Hippocampal formation (tissue), 2 donors: ENCODE measurements around the gene TMEM150A.
"Not testable (repeated sequence)": the region's sequence is repeated elsewhere in the genome, so short reads cannot be mapped to it uniquely, and the experiment has no call there.

Source experiments
- DNase-seq, 2 donors: peaks; one replicate each; lab custom pipeline; 2025; lab: John Stamatoyannopoulos, UW

Gene TMEM150A

DNA sequence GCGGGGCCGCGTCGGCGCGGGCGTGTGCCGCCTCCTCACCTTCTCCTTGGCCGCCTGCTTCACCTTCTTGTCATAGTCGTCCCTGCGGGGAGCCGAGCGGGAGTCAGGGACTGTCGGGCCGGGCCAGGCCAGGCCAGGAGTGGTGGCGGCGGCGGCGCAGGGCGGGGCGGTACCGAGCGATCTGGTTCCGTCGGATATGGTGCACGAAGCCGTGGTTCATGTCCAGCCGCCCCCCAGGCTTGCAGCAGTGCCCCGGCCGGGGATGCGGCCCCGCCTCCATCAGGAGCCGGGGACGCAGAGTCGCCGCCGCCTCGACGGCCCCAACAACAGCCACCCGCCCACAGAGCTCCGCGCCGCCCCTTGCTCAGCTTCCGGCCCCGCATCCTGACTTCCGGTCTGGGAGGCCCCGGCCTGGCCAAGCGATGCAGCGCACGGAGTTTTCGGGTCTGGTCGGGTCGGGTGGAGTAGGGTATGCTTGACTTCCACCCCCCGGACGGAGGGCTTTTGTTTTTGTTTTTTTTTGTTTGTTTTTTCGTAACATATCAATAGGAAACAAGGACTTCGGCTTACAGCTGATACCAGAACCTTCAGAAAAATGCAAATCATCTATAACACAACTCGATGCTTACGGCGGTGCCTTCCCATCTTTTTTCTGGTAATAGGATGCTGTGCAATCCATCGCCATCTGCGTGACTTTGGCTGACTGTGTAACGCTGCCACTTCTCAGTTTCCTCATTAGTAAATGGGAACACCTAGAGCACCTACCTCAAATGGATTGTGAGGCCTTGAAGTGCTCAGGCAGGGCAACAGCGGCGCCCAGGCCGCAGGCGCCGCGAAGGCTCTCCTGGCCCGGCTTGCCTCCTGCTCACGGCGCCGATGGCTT is 9.4 kb upstream of the TMEM150A start, which contains the start of gene C2orf68:
Gene C2orf68 (minus strand): TSS at position 362 of the 883 bp plus-strand sequence. CDS start 82 bp downstream, at position 280.
- peak; percentile 67 to 90 for DNase-seq

- no peak for DNase-seq
These were observed 8.8 kb upstream of the TMEM150A start for GRCh38 chr2:85611217-85611704.

DNA sequence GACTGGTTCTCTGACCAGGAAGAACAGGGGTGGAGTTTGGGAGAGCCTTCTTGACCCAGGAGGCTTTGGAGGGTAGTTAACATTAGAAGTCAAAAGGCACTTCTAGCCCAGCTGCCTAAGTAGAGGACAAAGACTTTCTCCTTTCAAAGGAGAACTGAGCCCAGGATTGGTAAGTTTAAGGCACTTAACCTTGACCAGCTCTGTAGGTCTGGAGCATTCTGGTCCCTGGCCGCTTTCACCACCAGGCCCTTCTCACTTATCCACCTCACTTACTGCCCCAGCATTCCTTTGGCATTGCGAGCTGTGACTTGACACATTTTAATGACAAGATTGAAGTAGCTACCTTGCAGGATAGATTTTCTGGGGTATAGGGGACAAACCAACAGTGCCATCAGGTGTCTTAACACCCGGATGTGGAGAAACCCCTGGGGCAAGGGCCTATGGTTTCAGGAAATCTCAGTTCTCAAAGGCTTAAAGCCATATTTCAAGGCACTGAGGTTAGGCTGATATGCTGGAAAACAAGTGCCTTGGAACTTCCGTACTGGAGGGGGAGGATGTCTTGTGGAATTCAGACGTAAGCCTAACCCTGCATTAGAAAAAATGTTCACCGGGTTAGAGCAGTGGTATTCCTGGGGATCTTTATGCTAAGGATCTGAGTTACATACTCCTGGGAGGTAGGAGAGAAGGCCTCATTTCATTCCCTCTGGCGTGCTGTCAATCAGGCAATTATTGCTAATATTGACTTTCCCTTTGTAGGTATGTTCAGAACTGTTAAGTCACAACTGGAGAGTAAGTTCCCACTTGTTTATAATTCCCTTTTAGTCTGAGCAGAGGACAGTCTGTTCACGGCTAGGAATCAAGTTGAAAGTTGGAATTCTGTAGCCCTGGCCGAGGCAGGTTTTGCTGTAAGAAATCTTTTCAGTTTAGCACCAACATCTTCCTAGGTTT is 5.0 kb upstream of the TMEM150A start:
- DNase-seq, result no peak

DNA sequence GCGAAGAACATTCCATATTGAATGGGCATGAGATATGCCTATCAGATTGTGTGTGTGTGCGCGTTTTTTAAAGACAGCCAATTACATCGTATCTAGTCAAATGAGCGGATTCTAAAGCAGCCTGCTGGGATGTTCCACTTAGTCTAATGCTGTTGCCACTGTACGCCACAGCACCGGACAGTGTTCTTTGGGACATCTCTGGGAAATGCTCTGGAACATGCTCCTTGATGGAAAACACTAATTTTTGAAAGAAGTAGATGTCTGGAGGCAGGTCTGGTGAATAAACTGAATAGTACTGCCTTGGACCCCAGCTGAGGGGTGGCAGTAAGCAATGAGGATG is 3.6 kb upstream of the TMEM150A start:
- no peak for DNase-seq

DNA sequence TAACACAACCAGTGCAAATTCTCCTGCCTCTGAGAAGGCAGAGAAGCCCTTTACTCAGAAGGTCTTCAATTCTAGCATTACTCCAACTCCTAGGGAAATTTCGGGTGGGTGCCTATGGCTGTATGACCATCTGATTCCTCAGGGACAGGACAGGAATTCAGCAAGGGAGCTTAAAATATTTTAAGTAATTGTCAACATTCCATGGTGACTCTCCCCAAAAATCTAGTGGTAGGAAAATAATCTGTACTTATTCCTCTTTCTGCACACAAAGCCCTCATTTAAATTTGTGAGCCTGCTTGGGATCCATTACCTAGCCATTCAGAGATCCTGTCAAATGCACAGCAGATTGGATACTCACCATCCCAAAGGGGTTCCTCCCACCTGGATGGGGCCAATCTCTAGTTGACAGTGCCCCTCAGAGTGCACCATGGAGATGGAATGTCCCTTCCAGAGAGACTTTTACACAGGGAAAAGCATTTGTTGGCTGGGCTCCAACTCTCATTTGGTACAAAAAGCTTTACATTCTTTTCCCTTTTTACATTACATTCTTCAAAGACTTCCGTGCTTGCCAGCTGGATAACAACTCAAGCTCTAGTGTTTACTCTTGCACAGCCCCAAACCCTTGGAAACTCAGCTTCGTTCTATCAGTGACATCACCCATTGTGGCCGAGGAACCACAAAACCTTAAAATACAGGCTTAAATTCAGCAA is 3.1 kb upstream of the TMEM150A start:
- no peak for DNase-seq

DNA sequence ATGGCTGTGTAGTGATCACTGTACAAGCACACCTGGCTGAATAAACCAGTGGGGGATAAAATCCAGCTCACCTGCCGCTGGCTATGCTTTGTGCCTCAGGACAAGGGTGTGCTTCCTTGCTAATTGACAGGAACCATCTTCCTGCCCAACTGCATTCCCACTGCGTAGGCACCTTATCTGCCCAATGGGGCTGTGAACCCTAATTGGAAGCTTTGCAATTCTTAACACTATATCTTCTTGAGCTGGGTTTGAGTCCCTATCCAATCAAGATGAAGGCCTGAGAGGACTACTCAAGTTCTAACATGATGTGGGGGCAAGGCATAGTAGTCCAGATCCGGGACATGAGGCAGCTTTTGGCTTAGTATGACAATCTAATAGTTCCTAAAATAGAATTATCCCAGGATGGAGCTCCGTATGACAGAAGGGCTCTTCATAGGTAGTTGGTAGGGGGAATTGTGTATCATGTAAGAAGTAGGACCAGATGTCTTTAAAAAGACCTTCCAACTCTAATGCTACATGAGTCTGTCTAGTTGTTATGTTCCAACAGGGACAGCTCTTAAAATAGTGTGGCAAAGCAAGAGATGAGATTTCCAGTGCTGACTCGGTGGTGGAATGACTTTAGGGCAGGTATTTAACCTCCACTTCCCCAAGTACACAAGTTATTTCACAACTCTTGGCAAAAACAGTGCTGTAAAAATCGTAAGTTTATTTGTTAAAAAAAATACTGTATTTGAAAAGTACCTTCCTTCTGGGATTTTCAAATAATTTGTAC is 2.3 kb upstream of the TMEM150A start:
- DNase-seq, result no peak

DNA sequence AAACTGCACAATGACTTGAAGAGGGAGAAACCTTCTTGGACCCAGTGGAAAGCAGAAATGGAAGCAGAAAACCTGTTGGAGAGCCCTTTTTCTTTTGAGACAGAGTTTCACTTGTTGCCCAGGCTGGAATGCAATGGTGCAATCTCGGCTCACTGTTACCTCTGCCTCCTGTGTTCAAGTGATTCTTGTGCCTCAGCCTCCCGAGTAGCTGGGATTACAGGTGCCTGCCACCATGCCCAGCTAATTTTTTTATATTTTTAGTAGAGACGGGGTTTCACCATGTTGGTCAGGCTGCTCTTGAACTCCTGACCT is 1.6 kb upstream of the TMEM150A start:
- DNase-seq, result not testable (repeated sequence)

DNA sequence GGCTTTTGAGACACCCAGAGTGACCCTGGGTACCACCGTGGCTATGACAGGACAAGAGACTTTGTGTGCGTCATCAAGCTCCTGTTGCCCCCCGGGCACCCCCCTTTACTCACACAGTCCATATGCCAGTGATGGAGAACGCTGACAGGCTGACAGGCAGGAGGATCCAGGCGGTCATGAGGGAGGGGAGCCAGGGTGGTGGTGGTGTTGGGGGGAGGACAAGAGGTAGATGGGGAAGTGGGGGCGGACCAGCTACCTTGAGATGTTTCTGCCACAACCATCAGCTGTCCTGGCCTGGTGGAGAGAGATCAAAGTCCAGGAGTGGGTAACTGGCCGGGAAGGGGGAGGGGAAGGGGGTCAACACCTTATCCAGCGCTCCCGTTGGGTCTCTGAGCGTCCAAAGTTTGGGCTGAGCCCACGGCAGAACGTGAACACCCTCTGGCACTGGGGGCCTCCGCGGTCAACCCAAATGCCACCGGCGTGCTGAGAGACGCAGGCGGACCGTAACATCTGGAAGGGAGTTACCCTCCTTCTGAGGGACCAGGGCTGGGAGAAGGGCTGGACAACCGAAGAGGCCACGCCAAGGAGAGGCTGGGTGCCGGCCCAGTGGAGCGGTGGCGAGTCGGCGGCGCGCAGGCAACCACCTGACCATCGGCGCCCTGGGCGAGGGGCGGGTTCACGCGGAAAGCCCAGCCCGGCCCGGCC is 575 bp downstream of the TMEM150A start:
- peak; percentile 25 to 83 for DNase-seq

GRCh38 chr2:85600951-85601770 is 1.3 kb downstream of the TMEM150A start:
- DNase-seq, result no peak

DNA sequence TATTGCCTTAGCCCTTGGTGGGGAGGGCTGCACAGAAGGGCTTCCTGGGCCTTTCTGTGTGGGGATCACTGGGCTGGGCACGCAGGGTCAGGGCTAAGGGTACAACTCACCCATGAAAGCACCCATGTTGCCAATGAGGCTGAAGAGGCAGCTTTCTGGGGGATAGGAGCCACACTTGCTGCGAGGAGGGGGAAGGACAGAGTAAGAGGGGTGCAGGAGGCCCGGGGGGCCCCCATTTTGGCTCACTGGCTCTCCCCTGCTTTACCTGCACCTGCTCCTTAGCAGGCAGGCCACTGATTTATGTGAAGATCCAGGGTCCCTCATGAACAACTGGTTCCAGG is 2.3 kb downstream of the TMEM150A start:
- no peak for DNase-seq

- DNase-seq, result no peak
These were observed 2.8 kb downstream of the TMEM150A start for GRCh38 chr2:85599468-85600234.

DNA sequence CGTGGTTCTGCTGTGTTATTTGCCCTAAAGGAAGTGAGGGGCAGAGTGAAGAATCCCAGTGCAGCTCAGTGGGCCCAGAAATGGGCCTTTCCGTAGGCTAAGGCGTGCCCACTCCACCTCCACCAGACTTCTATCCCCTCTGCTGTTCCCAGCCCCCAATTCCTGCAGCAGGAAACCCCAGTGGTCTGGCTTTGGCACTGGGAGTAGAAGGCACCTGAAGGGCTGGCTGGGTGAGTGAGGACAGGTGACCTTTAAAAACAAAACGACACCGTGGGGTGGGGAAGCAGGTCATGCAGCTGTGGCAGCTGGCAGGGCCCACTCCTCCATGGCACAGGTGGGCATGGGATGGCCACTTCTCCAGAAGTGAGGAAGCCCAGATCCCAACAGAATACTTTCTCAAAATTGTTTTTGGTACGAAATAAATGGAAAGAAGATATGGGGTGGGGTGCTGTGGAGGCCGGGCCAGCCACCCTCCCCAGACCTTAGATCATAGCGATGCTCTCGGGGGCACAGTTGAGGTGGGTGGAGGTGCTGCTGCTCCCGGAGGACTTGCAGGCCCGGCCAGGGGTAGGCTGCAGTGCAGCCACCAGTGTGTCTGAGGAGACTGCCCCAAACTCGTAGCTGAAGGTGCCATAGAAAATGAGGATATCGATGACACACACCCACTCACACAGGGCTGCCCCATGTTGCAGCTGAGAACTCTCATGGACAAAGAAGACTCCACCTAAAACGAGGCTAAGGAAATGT is 3.7 kb downstream of the TMEM150A start:
- no peak for DNase-seq

DNA sequence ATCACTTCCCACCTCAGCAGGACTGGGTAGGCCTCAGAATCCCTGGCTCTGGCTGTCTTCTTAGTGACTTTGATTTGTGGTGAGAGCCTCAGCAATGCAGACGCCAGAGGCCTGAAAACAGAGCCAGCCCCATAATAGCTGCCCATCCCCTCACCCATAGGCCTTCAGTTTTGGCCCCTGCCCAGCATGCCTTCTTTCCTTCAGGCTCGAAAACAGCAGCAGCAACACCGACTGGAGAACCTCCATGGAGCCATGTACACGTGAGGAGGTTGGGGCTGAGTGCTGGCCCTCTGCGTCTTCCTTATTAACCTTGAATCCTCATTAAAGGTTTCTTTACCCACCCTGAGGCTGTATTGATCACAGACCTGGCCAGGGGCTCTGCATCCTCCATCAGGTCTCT is 5.3 kb downstream of the TMEM150A start:
- no peak for DNase-seq

DNA sequence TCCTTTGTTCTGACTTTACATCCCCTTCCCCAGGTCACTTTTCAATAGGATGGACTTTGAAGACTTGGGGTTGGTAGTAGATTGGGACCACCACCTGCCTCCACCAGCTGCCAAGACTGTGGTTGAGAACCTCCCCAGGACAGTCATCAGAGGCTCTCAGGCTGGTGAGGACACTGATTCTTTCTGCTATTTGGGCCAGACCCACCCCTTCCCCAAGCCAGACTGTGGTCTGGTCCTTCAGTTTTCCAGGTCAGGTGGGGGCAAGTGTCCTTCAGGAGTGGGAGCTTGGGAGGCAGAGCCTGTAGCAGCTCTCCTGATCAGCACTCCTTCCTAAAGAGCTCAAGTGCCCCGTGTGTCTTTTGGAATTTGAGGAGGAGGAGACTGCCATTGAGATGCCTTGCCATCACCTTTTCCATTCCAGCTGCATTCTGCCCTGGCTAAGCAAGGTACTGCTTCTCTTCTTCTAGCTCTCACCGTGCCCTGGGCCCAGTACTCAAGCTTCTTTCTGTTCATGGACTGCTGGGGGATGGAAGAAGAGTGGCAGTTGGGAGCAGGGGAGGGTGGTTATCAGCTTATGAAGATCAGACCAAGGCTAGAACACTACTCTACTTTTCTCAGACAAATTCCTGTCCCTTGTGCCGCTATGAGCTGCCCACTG is 5.9 kb downstream of the TMEM150A start:
- no peak for DNase-seq

DNA sequence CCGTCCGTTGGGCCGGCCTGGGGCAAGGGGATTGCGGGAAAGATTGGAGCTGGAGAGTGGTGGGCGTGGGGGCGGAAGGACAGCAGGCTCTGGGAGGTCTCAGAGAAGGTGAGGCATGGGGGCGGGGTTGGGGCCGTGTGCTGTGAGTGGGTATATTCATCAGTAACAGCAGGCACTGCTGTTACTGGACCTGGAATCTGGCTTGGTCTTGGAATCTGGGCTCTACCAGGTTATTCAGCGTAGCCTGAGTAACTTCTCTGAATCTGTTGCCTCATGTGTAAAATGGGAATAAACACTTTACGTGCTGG is 6.5 kb downstream of the TMEM150A start:
- no peak for DNase-seq

DNA sequence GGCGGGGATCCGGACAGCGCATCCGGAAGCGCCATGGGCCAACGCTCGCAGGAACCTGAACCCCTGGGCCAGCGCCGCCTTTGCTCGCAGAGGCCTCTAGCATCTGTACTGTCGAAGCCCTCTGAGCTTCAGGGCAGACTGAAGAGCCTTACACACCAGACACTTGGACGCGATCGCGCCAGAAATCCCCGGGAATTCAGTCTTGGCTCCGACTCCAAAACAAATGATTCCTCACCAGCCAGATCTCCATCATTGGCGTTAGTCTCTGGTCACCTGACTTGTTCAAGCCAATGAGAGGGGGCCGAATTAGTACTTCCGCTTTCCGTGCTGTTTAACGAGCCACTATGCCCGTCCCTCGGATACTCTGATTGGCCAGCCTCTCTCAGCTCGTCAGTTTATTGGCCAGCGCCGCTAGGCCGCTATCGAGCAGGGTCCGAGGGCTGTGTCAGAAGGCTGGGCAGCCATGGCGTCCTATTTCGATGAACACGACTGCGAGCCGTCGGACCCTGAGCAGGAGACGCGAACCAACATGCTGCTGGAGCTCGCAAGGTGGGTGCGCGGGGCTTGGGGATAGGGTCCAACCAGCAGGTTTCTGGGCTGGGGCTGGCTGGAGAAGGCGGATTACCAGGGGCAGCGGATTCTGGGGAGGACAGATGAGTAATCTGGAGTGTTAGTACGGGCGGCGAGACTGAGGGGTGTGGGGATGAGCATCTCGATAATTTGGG is 7.0 kb downstream of the TMEM150A start, which contains the start of gene RNF181:
Gene RNF181 (plus strand): TSS at position 445 of the 725 bp plus-strand sequence. CDS start 19 bp downstream, at position 464.
- peak; percentile 97 to 99 for DNase-seq

GRCh38 chr2:85594715-85595300 is 7.7 kb downstream of the TMEM150A start:
- DNase-seq, result no peak
